HG03378 (cell line): ENCODE measurements around the gene INTS4.
"Not testable (repeated sequence)": the region's sequence is repeated elsewhere in the genome, so short reads cannot be mapped to it uniquely, and the experiment has no call there.

Experiments
- ATAC-seq: cut with Tn5 transposase; IDR thresholded peaks from one replicate; pipeline ENCODE4 v1.9.1; 2021; ENCODE audit warnings: mild to moderate bottlenecking, moderate library complexity; ENCODE audit not compliant: unreplicated experiment

The INTS4 gene

GRCh38 chr11:77958583-77959177, 35.8 kb downstream of the INTS4 start:
- not testable (repeated sequence) for ATAC-seq

- not testable (repeated sequence) for ATAC-seq
These were observed 51.2 kb downstream of the INTS4 start for GRCh38 chr11:77943296-77943695.

GRCh38 chr11:77942465-77942864, 52.0 kb downstream of the INTS4 start:
- ATAC-seq: not testable (repeated sequence)

- ATAC-seq: not testable (repeated sequence)
These were observed 60.9 kb downstream of the INTS4 start for GRCh38 chr11:77933596-77933995.

GRCh38 chr11:77930334-77931208, 63.9 kb downstream of the INTS4 start:
- not testable (repeated sequence) for ATAC-seq

GRCh38 chr11:77917713-77918112, 76.8 kb downstream of the INTS4 start:
- not testable (repeated sequence) for ATAC-seq

- not testable (repeated sequence) for ATAC-seq
These were observed 80.1 kb downstream of the INTS4 start for GRCh38 chr11:77914307-77914791.

- not testable (repeated sequence) for ATAC-seq
These were observed 80.7 kb downstream of the INTS4 start for GRCh38 chr11:77913608-77914306.

- not testable (repeated sequence) for ATAC-seq
These were observed 83.6 kb downstream of the INTS4 start for GRCh38 chr11:77910828-77911227.

- ATAC-seq: no peak
These were observed 85.2 kb downstream of the INTS4 start for GRCh38 chr11:77909277-77909676.

GRCh38 chr11:77908835-77909234, 85.6 kb downstream of the INTS4 start:
- no peak for ATAC-seq

- ATAC-seq: not testable (repeated sequence)
These were observed 99.5 kb downstream of the INTS4 start for GRCh38 chr11:77894949-77895348.

GRCh38 chr11:77891703-77892102, 102.8 kb downstream of the INTS4 start:
- not testable (repeated sequence) for ATAC-seq

GRCh38 chr11:77891256-77891655, 103.2 kb downstream of the INTS4 start:
- ATAC-seq: not testable (repeated sequence)

- not testable (repeated sequence) for ATAC-seq
These were observed 103.8 kb downstream of the INTS4 start for GRCh38 chr11:77890619-77891056.

GRCh38 chr11:77890100-77890614, 104.3 kb downstream of the INTS4 start:
- not testable (repeated sequence) for ATAC-seq

GRCh38 chr11:77889045-77889444, 105.4 kb downstream of the INTS4 start:
- not testable (repeated sequence) for ATAC-seq

- ATAC-seq: no peak
These were observed 108.1 kb downstream of the INTS4 start for GRCh38 chr11:77886401-77886800.

- no peak for ATAC-seq
These were observed 109.7 kb downstream of the INTS4 start for GRCh38 chr11:77884829-77885190.

GRCh38 chr11:77884186-77884828, 110.2 kb downstream of the INTS4 start:
- ATAC-seq: no peak

- ATAC-seq: no peak
These were observed 110.7 kb downstream of the INTS4 start for GRCh38 chr11:77883775-77884174.
